ENCODE data around the gene TMEFF2.

TMEFF2 gene

GRCh38 chr2:192122946-192123345, 71.8 kb downstream of the TMEFF2 start:
- Histone ChIP-seq H4K20me1 (ENCODE audit: insufficient read depth, low read length, poor library complexity, severe bottlenecking) (no peaks in the 10 kb centered on the region), H3K9ac (ENCODE audit: low read depth, low read length, poor library complexity, severe bottlenecking) (no peak overlapping the region), H3K9me2 (replicated peaks; ENCODE audit: low read depth, low read length) (no peaks in the 10 kb centered on the region), H3K4me1 (ENCODE audit: insufficient read depth, low read length, poor library complexity, severe bottlenecking) (no peaks in the 10 kb centered on the region), H3K4me2 (ENCODE audit: low read depth, low read length, poor library complexity, severe bottlenecking) (no peak overlapping the region), H3K27me3 (ENCODE audit: insufficient read depth, low read length, poor library complexity, severe bottlenecking) (no peaks in the 10 kb centered on the region), H3F3A (ENCODE audit: low read depth) (no peaks in the 10 kb centered on the region), H3K79me2 (ENCODE audit: insufficient read depth, low read length) (no peaks in the 10 kb centered on the region), H3K4me3 (ENCODE audit: low read length, poor library complexity, severe bottlenecking) (no peak overlapping the region), H2AFZ (ENCODE audit: low read length) (no peak overlapping the region), H3K9me3 (ENCODE audit: insufficient read depth, low read depth, low read length) (no peaks in the 10 kb centered on the region), H3K36me3 (ENCODE audit: insufficient read depth, low read length) (no peaks in the 10 kb centered on the region)
- no peak for TF ChIP-seq EZH2phosphoT487 (IDR thresholded peaks at IDR 0.05; ENCODE audit: borderline replicate concordance)
- TF ChIP-seq CTCF (conservative IDR thresholded peaks at IDR 0.05; ENCODE audit: low read length), result no peak

DNA sequence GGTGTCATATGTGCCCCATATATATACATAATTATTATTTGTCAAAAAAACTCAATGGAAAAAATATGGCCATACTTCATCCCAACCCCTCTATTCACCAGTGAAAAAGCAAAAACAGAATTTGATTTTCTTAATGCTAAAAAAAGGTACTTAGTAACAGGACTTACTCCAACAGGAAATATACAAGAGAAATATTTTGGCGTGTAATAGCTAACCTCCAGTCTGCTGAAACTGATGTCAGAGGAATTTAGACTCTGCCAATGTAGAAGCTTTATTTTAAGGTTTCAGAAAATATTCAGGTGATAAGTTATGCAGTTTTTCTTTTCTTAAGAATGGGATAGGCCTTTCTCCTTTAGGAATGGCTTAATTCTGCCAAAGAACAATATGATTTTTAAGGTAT, 72.6 kb downstream of the TMEFF2 start:
- Histone ChIP-seq H3F3A (ENCODE audit: low read depth) (no peaks in the 10 kb centered on the region), H3K27me3 (ENCODE audit: insufficient read depth, low read length, poor library complexity, severe bottlenecking) (no peaks in the 10 kb centered on the region), H3K9ac (ENCODE audit: low read depth, low read length, poor library complexity, severe bottlenecking) (no peak overlapping the region), H3K4me1 (ENCODE audit: insufficient read depth, low read length, poor library complexity, severe bottlenecking) (no peaks in the 10 kb centered on the region), H3K36me3 (ENCODE audit: insufficient read depth, low read length) (no peaks in the 10 kb centered on the region), H3K9me2 (replicated peaks; ENCODE audit: low read depth, low read length) (no peaks in the 10 kb centered on the region), H3K4me3 (ENCODE audit: low read length, poor library complexity, severe bottlenecking) (no peak overlapping the region), H3K79me2 (ENCODE audit: insufficient read depth, low read length) (no peaks in the 10 kb centered on the region), H3K9me3 (ENCODE audit: insufficient read depth, low read depth, low read length) (no peaks in the 10 kb centered on the region), H2AFZ (ENCODE audit: low read length) (no peak overlapping the region), H4K20me1 (ENCODE audit: insufficient read depth, low read length, poor library complexity, severe bottlenecking) (no peaks in the 10 kb centered on the region), H3K4me2 (ENCODE audit: low read depth, low read length, poor library complexity, severe bottlenecking) (no peak overlapping the region)
- TF ChIP-seq EZH2phosphoT487 (IDR thresholded peaks at IDR 0.05; ENCODE audit: borderline replicate concordance), result no peak
- no peak for TF ChIP-seq CTCF (conservative IDR thresholded peaks at IDR 0.05; ENCODE audit: low read length)

DNA sequence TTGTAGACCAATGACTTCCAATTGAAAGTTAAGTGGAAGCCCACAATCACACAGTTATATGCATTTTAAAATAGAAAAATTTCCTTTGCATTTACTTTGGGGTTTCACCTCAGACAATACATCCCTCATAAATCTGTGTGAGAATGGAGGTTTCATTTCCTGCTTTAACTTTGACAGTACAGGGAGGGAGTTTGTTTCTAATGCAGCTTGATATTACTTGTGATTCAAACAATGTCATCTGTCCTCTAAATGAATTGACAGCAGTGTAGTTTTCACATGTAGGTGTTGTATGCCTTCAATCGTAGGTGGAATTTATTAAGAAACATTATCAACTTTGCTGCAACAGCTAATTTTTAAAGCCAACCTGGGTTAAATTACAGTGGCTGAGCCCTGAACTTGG, 75.2 kb downstream of the TMEFF2 start:
- Histone ChIP-seq H3K27me3 (ENCODE audit: insufficient read depth, low read length, poor library complexity, severe bottlenecking) (no peaks in the 10 kb centered on the region), H3K36me3 (ENCODE audit: insufficient read depth, low read length) (no peaks in the 10 kb centered on the region), H3K9me3 (ENCODE audit: insufficient read depth, low read depth, low read length) (no peaks in the 10 kb centered on the region), H3F3A (ENCODE audit: low read depth) (no peaks in the 10 kb centered on the region), H3K9me2 (replicated peaks; ENCODE audit: low read depth, low read length) (no peaks in the 10 kb centered on the region), H3K4me2 (ENCODE audit: low read depth, low read length, poor library complexity, severe bottlenecking) (no peak overlapping the region), H3K9ac (ENCODE audit: low read depth, low read length, poor library complexity, severe bottlenecking) (no peak overlapping the region), H3K4me3 (ENCODE audit: low read length, poor library complexity, severe bottlenecking) (no peak overlapping the region), H2AFZ (ENCODE audit: low read length) (no peak overlapping the region), H4K20me1 (ENCODE audit: insufficient read depth, low read length, poor library complexity, severe bottlenecking) (no peaks in the 10 kb centered on the region), H3K79me2 (ENCODE audit: insufficient read depth, low read length) (no peaks in the 10 kb centered on the region), H3K4me1 (ENCODE audit: insufficient read depth, low read length, poor library complexity, severe bottlenecking) (no peaks in the 10 kb centered on the region)
- TF ChIP-seq CTCF (conservative IDR thresholded peaks at IDR 0.05; ENCODE audit: low read length), result no peak
- TF ChIP-seq EZH2phosphoT487 (IDR thresholded peaks at IDR 0.05; ENCODE audit: borderline replicate concordance), result no peak

Data from Loucy (cell line).